HepG2 (cell line): ENCODE data around the gene SEPHS1. TPM values are rescaled to one million over a fixed set of nuclear protein-coding genes. Genes with fewer than 3 reads are reported as not detected.

Experiments used
- BATF2 ChIP-seq: sonication (generic); formaldehyde crosslinking; IDR thresholded peaks from 2 replicates; pipeline ENCODE4 v1.8.0; 2022; ENCODE audit warnings: mild to moderate bottlenecking, missing genetic modification reagents, moderate library complexity
- CENPBD1 ChIP-seq: sonication (generic); formaldehyde crosslinking; IDR thresholded peaks from 2 replicates; pipeline ENCODE4 v1.8.0; 2022; ENCODE audit warnings: missing genetic modification reagents, low read depth, mild to moderate bottlenecking, borderline replicate concordance
- EHMT2 ChIP-seq: fragments of 200-600 bp; sonication (generic); IDR thresholded peaks from 2 replicates; pipeline ENCODE4 v1.7.0; 2017; ENCODE audit warnings: antibody characterized with exemption, low read depth, low read length, borderline replicate concordance
- FOXP1 ChIP-seq, 2 experiments: fragments of 450-650 bp in 1 of 2; IDR thresholded peaks; 2 replicates each; pipeline ENCODE4 v1.6.1; 2017 to 2018; ENCODE audit warnings: antibody characterized with exemption in 1 of 2
- JUN ChIP-seq: sonication (generic); formaldehyde crosslinking; IDR thresholded peaks from 2 replicates; pipeline ENCODE4 v1.4.0; 2020; ENCODE audit warnings: mild to moderate bottlenecking, missing genetic modification reagents
- KAT8 ChIP-seq: IDR thresholded peaks from 2 replicates; pipeline ENCODE4 v1.6.1; 2016; ENCODE audit warnings: missing genetic modification reagents, missing compliant biosample characterization
- KDM5A ChIP-seq: fragments of 200-600 bp; sonication (generic); IDR thresholded peaks from 2 replicates; pipeline ENCODE4 v1.7.0; 2018; ENCODE audit warnings: antibody characterized with exemption, mild to moderate bottlenecking, low read length, borderline replicate concordance
- KDM5B ChIP-seq: sonication (generic); formaldehyde crosslinking; IDR thresholded peaks from 2 replicates; pipeline ENCODE4 v1.4.0; 2020; ENCODE audit warnings: missing genetic modification reagents, mild to moderate bottlenecking, borderline replicate concordance
- MEF2D ChIP-seq: sonication (generic); formaldehyde crosslinking; IDR thresholded peaks from 2 replicates; pipeline ENCODE4 v1.5.1; 2020; ENCODE audit warnings: mild to moderate bottlenecking, missing genetic modification reagents
- MIER2 ChIP-seq: IDR thresholded peaks from 2 replicates; pipeline ENCODE4 v1.6.1; 2016; ENCODE audit warnings: missing biosample characterization, missing genetic modification reagents
- PHF20 ChIP-seq: sonication (generic); formaldehyde crosslinking; IDR thresholded peaks from 2 replicates; pipeline ENCODE4 v1.5.0; 2020; ENCODE audit warnings: mild to moderate bottlenecking, missing genetic modification reagents
- POLR2AphosphoS2 ChIP-seq: IDR thresholded peaks from 2 replicates; pipeline ENCODE4 v1.6.1; 2011; ENCODE audit warnings: low read depth, low read length, improper control_type of control experiment
- TARDBP ChIP-seq: sonication (generic); formaldehyde crosslinking; IDR thresholded peaks from 2 replicates; pipeline ENCODE4 v1.8.0; 2022; ENCODE audit warnings: mild to moderate bottlenecking, missing genetic modification reagents
- TEAD2 ChIP-seq: sonication (generic); formaldehyde crosslinking; IDR thresholded peaks from 2 replicates; pipeline ENCODE4 v1.9.0; 2021; ENCODE audit warnings: missing genetic modification reagents
- ZBTB1 ChIP-seq: sonication (generic); formaldehyde crosslinking; IDR thresholded peaks from 2 replicates; pipeline ENCODE4 v1.4.0; 2020; ENCODE audit warnings: missing genetic modification reagents, borderline replicate concordance
- ZBTB49 ChIP-seq: sonication (generic); formaldehyde crosslinking; IDR thresholded peaks from 2 replicates; pipeline ENCODE4 v1.4.0; 2020; ENCODE audit warnings: missing genetic modification reagents, borderline replicate concordance
- ZNF562 ChIP-seq: sonication (generic); formaldehyde crosslinking; IDR thresholded peaks from 2 replicates; pipeline ENCODE4 v1.8.0; 2022; ENCODE audit warnings: missing genetic modification reagents, borderline replicate concordance
- ZNF574 ChIP-seq: sonication (generic); formaldehyde crosslinking; IDR thresholded peaks from 2 replicates; pipeline ENCODE4 v1.4.0; 2020; ENCODE audit warnings: missing genetic modification reagents
- ZNF691 ChIP-seq: sonication (generic); formaldehyde crosslinking; IDR thresholded peaks from 2 replicates; pipeline ENCODE4 v1.4.0; 2020; ENCODE audit warnings: missing genetic modification reagents, low read depth, mild to moderate bottlenecking, borderline replicate concordance
- ZNF737 ChIP-seq: sonication (generic); formaldehyde crosslinking; IDR thresholded peaks from 2 replicates; pipeline ENCODE4 v1.5.0; 2020; ENCODE audit warnings: missing genetic modification reagents, mild to moderate bottlenecking, borderline replicate concordance
- ZNF761 ChIP-seq: sonication (generic); formaldehyde crosslinking; conservative IDR thresholded peaks from 2 replicates; pipeline ENCODE4 v1.4.0; 2020; ENCODE audit warnings: mild to moderate bottlenecking, missing genetic modification reagents
- ZNF891 ChIP-seq: sonication (generic); formaldehyde crosslinking; IDR thresholded peaks from 2 replicates; pipeline ENCODE4 v1.5.0; 2020; ENCODE audit warnings: mild to moderate bottlenecking, missing genetic modification reagents
- polyA plus RNA-seq, 8 experiments: library from polyadenylated mRNA; depleted of rRNA in 3 of 8; stranded (reverse) in 7 of 8; unstranded in 1 of 8; fragments of >200 nt; fragmentation: Illumina TruSeq in 4 of 8; extraction: Trizol in 4 of 8; gene quantifications; 2 replicates each; pipeline versions ENCODE4 v1.2.1 to v1.2.3, GENCODE V29; 2011 to 2016; ENCODE audit warnings: low read depth in 4 of 8, missing spikeins in 1 of 8, mixed read lengths in 1 of 8; ENCODE audit not compliant: insufficient read depth in 1 of 8
- total RNA-seq, 5 experiments: library from RNA; depleted of rRNA; stranded (reverse); fragments of >200 nt; fragmentation: Illumina TruSeq; extraction: Trizol; gene quantifications; 2 replicates each; pipeline ENCODE4 v1.2.3, GENCODE V29; 2016; ENCODE audit warnings: low read depth in 1 of 5

SEPHS1 gene
- total and polyA plus RNA-seq, 2 of the 13 experiments (the other 11 are each of a cell fraction or from before 2014, with no cell fraction given), result 57.8 to 61.5 TPM

GRCh38 chr10:13299437-13300287, 48.4 kb downstream of the SEPHS1 start, which contains the start of gene PHYH (continued):
- no peak for TF ChIP-seq ZNF737 (CRISPR knock-in tag)
- TF ChIP-seq ZBTB49 (CRISPR knock-in tag), result no peak
- TF ChIP-seq ZNF574, result peak; percentile 43; the same call in 1 of the 2 replicates
- no peak for TF ChIP-seq ZNF562 (CRISPR knock-in tag)
- no peak for TF ChIP-seq MIER2 (CRISPR knock-in tag)
- TF ChIP-seq PHF20 (CRISPR knock-in tag), result no peak; the same call in 1 of the 2 replicates
- TF ChIP-seq KDM5B (CRISPR knock-in tag), result peak; percentile 71; the same call in 1 of the 2 replicates
- no peak; the same call in 1 of the 2 replicates for TF ChIP-seq KDM5A
- no peak for TF ChIP-seq POLR2AphosphoS2
- TF ChIP-seq TARDBP (CRISPR knock-in tag), result no peak
- TF ChIP-seq ZBTB1 (CRISPR knock-in tag), result no peak
- TF ChIP-seq MEF2D (CRISPR knock-in tag), result no peak
- TF ChIP-seq ZNF761 (CRISPR knock-in tag), result 0 out of 2 replicates have a peak, but pooled peaks have one; percentile 4
- TF ChIP-seq EHMT2, result no peak
- TF ChIP-seq ZNF691, result no peak; the same call in 1 of the 2 replicates
- no peak for TF ChIP-seq TEAD2 (CRISPR knock-in tag)
- TF ChIP-seq KAT8 (CRISPR knock-in tag), result no peak; the same call in 1 of the 2 replicates
- TF ChIP-seq FOXP1 (IDR thresholded peaks at IDR 0.05), result no peak
- 0 out of 2 replicates have a peak, but pooled peaks have one; percentile 2 for TF ChIP-seq FOXP1 (CRISPR knock-in tag; IDR thresholded peaks at IDR 0.05)
- TF ChIP-seq JUN, result no peak
- no peak for TF ChIP-seq BATF2
- no peak for TF ChIP-seq CENPBD1 (CRISPR knock-in tag)
- TF ChIP-seq ZNF891 (CRISPR knock-in tag), result no peak
